Fibroblast of pulmonary artery (primary cell): ENCODE data around the gene MTA1.

Source experiments
- DNase-seq: peaks from one replicate; pipeline ENCODE4 v3.0.0-alpha.2; 2010; ENCODE audit warnings: low read depth
- H3K4me3 ChIP-seq: replicated peaks from 2 replicates; pipeline ENCODE4 v1.5.1; 2011; ENCODE audit warnings: low read depth, mild to moderate bottlenecking, control low read depth, low read length, moderate library complexity
- TF ChIP-seq, protein P1 (sequence below): IDR thresholded peaks from 2 replicates; pipeline ENCODE4 v1.5.1; 2011; ENCODE audit warnings: mild to moderate bottlenecking, control low read depth, low read length, inconsistent platforms; ENCODE audit errors: missing control alignments

The MTA1 gene

DNA sequence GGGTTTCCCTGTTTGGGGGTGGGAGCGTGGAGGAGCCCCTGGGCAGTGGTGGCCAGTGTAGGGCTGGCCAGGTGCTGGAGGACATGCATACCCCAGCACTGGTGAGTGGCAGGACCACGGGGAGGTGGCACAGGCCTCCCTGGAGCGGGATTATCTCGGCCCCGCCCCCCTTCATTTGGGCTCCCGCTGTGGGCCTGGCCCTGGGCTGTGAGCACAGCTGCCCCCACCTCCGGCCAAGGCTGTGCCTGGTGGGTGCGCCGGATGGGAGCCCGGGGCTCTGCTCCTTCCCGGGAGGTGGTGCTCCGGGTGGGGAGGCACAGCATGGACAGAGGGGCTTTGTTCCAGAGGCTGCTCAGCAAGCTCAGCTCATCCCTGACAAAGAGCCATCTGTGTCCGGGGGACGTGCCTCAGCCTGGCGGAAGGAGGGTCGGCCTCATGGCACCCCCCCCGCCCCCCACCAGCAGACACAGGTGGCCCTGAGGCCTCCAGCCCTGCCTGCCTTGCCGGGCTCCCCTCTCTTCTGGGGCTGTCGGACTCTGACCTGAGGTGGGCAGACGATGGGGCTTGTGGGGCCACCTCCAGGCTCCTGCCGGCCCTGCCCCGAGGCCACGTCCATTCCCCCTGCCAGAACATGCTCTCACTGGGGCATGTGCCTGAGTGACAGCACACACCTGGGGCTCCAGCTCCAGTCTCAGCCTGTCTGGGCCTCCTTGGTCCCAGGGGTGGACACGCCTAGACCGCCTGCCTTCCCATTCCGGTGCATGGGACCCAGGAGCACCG is 79.8 kb downstream of the MTA1 start:
- H3K4me3 ChIP-seq = no peak overlapping the region
- DNase-seq = no peak
- TF ChIP-seq, protein P1, sequence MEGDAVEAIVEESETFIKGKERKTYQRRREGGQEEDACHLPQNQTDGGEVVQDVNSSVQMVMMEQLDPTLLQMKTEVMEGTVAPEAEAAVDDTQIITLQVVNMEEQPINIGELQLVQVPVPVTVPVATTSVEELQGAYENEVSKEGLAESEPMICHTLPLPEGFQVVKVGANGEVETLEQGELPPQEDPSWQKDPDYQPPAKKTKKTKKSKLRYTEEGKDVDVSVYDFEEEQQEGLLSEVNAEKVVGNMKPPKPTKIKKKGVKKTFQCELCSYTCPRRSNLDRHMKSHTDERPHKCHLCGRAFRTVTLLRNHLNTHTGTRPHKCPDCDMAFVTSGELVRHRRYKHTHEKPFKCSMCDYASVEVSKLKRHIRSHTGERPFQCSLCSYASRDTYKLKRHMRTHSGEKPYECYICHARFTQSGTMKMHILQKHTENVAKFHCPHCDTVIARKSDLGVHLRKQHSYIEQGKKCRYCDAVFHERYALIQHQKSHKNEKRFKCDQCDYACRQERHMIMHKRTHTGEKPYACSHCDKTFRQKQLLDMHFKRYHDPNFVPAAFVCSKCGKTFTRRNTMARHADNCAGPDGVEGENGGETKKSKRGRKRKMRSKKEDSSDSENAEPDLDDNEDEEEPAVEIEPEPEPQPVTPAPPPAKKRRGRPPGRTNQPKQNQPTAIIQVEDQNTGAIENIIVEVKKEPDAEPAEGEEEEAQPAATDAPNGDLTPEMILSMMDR = no peak

- DNase-seq = no peak
- no peak overlapping the region for H3K4me3 ChIP-seq
- TF ChIP-seq, protein P1 = no peak
These were observed 80.6 kb downstream of the MTA1 start for GRCh38 chr14:105500036-105500725.

DNA sequence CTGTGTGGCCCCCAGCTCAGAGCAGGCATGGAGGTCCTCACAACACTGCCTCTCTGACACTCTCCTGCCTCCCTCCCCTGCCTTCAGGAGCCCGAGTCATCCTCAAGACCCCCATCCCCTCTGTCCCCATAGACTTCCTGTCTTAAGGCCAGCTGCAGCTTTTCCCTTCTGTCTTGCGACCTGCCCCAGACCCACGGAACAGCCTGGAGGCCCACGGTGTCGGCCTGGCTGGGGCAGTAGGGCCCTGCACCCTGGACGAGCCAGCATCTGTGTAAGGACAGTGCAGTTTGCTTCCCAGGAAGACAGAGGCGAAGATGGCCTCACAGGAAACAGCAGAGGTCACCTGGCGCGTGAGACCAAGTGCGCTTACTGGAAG is 81.1 kb downstream of the MTA1 start:
- DNase-seq = no peak
- TF ChIP-seq, protein P1 = no peak
- H3K4me3 ChIP-seq = no peak overlapping the region

- TF ChIP-seq, protein P1 = no peak
- no peak for DNase-seq
- no peak overlapping the region for H3K4me3 ChIP-seq
These were observed 82.1 kb downstream of the MTA1 start for GRCh38 chr14:105501504-105502291.

GRCh38 chr14:105502446-105503295 is 83.0 kb downstream of the MTA1 start:
- no peak for DNase-seq
- no peak overlapping the region for H3K4me3 ChIP-seq
- TF ChIP-seq, protein P1 = no peak

GRCh38 chr14:105503296-105503640 is 83.6 kb downstream of the MTA1 start:
- TF ChIP-seq, protein P1 = no peak
- DNase-seq = no peak
- H3K4me3 ChIP-seq = no peak overlapping the region
